GM18520 (cell line): ENCODE measurements around the gene TNRC6C.

ENCODE experiments used
- ATAC-seq: cut with Tn5 transposase; IDR thresholded peaks from one replicate; pipeline ENCODE4 v1.9.1; 2021; ENCODE audit not compliant: unreplicated experiment

The TNRC6C gene

DNA sequence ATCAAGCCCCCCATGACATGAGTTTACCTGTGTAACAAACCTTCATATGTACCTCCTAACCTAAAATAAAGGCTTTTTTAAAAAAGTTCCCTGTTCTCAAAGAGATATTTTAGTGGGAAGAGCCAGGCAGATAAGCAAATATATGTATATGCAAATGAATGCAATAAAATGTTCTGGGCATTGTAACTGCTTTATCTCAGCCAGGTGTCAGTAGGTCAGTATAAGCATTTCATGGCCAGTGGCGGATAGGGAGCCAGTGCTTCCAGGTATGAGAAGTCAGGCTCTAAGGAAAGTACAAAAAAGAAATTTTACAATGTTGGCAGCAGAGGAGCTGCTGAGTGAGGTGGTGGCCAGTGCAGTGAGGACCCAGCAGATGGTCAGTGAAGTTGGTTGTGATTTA, 53.9 kb downstream of the TNRC6C start:
- no peak for ATAC-seq

DNA sequence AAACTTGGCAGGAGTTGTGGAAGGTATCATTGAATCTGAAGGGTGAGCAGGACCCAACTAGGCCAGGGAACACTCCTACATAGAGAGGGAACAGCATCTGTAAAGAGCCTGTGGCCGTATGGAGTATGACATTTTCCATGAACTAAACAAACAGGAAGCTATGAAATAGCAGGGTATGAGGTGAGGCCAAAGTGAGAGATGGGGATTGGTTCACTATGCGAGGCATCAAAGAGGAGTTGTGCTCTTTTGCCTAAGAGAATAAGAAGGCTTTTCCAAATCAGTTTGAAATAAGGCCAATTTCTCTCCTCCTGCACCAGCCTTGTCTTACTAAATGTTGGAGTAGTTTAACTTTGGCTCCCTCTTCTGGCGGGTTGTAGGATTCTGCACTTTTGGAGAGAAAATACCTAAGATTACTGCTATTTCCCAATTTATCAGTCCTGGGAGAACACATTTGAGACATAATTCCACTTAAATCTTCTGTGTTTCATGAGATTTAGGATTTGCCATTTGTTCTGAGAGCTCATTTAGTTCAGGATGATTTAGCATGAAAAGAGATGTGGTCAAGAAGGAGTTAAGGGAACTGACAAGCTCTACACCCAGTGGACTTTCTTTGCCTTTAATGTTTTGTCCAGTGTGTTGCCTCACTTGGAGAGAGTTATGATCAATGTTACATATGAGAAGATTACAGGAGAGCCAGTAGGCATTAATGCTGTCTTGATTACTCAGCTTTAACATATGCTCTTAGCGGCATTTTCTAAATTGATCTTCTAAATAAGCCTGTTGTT, 55.4 kb downstream of the TNRC6C start:
- ATAC-seq, result no peak

DNA sequence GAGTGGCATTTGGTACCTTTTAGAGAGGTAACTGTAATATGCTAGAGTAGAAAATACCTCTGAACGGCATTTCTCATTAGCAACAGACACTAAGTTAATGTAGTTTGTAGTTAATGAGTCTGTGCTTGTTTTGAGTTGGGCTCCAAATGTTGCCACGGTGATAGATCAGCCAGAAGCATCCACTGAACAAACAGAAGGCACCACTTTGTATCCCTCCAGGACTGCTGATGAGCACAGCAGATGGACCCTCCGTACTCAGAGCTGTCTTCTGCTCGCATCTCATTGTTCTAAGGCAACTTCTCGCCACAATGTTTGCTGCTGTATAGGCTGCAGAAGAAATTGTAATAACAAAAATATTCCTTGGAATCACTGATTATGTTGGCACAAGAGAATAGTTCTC, 56.1 kb downstream of the TNRC6C start:
- ATAC-seq, result no peak

DNA sequence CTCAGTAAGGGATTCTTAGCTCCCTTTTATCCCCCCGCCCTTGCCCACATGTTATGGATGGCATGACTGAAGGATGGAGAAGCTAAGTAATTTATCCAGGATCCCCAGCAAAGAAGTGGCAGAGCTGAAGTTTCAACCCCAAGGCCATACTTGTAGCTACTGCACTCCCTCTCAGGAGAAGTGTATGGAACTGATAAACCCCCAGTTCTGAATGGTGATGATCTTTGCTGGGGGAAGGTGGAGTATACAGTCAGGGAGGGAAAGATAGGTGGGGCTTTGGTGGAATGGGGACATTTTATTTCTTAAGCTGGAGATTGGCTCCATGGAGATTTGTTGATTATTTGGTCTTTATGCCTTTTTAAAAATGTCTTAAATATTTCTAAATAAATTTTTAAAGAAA, 58.3 kb downstream of the TNRC6C start:
- ATAC-seq, result no peak

DNA sequence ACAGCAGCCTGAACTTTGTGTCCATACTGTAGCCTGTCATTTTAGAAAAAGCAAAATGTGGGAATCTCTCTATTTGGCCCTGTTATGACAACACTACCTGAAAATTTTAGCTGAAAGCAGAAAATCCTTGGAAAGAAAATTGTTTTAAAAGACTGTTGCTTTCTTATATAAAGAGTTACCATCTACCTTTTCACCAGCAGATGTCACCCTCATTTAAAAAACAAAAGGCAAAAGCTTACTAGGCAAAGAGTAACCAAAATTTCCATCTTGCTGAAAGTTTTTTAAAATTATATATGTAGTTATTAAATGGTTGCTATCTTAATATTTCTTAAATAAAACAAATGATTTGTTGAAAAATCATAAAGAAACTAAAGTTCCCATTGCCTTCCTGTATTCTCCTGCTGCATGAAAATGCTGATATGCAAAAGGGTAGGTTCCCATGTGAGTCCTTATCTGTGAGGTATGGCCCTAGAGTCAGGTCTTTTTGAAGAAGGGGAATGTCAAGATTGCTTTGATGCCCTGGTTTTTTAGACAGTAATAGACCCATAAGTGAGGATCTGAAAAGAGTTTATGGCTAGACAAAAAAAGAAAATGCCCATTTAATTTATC, 61.0 kb downstream of the TNRC6C start:
- no peak for ATAC-seq

DNA sequence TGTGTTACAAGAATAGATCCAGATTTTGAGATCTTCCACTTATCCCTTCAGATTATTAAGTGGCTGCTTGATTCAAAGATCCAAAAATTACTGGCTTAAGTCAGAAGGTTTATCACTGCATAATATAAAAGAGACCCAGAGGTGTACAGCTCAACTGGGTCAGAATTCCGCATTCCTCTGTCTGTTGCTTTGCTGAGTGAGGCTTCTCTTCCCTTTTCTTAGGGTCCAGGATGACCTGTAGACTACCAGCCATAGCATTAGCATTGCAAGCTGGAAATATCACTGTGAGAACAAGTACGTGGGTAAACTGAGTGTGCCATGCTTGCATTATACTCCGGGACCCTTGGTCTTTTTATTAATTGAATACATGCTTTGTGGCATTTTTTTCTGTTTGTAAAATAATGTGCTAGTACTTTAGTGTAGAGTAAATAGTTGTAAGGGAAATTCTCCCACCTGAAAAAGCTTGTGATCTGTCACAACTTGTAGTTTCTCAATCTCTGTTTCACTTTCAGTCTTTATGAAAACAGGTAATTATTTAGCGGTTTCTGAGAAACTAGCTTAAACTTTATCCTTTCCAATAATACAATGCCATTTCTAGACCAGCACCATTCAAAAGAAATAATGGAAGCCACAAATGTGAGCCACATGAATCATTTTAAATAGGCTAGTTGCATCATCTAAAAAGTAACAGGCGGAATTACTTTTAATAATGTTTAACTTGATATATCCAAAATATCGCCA, 61.6 kb downstream of the TNRC6C start:
- no peak for ATAC-seq

DNA sequence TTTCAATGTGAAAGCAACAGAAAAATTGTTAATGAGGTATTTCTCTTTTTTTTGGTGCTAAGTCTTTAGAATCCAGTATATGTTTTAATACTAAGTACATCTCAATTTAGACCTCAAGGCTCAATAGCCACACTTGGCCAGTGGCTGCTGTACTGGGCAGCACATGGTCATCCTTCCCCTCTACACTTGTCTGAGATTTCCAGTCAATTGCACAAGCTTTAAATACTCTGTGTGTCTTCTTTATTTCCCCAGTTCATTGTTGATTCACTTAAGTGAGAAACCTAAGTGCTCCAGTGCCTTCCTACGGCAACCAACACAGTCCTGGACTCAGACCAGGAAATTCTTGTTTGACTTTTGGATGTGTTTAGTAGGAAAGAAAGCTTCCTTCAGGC, 62.2 kb downstream of the TNRC6C start:
- ATAC-seq, result no peak

DNA sequence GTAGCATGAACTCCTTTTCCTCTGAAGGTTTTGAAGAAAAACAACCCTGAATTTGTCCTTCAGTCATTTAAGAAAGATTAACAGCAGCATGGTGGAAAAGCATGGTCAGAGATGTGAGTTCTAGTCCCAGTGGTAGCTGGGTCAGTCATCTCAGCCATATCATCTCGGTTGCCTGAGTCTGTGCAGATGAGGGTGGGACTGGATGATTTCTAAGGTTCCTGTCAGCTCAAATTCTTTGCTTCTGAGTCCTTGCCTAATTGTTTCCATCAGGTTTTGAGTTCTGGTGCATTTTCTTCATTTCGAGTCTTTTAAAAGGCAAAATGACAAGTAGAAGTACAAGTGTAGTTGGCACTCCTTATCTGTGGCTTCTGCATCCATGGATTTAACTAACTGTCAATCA, 63.9 kb downstream of the TNRC6C start:
- no peak for ATAC-seq

DNA sequence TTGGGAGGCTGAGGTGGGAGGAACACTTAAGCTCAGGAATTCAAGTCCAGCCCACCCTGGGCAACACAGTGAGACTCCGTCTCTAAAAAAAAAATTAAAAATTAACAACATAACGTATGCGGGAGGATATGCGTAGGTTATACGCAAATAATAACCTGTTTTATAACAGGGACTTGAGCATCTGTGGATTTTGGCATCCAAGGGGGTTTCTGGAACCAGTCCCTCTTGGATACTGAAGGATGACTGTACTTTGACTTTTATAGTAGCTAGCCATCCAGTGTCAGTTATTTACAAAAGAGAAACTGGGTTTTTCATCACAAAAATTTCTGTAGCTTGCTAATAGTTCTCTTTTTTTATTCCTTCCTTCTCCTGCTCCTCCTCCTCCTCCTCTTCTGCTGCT, 64.5 kb downstream of the TNRC6C start:
- ATAC-seq, result no peak

DNA sequence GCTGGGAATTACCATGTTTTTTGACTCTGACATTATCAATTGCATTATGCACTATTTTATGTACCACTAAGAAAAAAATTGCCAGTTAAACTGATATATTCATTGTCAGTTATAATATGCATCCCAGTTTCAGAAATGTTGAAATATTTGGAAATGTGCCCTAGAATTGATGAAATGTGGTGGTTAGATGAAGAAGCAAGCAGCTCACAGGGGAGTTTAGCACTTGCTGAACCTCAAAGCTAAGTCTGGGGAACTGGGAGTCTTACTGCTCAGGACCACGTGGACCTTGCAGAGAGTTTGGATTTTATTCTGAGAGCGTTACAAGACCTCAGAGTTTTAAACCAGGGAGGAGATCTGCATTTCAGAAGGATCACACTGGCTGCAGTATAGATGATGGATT, 67.9 kb downstream of the TNRC6C start:
- ATAC-seq, result no peak

DNA sequence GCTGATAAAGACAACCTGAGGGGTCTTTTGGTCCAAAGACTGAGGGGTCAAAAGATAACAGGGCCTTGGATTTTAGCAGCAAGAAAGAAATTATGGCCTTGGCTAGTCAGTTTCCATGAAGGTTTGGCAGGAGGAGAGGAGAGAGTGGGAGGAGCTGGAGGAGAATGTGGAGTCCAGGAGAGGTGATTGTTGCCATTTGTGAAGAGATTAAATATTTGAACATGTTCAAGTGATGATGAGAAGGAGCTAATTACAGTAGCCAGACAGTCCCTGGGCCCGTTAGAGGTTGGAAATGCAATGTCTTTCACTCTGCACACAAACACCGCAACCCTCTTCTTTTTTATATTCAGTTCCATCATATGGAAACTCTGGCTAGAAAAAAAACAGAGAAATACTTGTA, 68.6 kb downstream of the TNRC6C start:
- ATAC-seq, result no peak

DNA sequence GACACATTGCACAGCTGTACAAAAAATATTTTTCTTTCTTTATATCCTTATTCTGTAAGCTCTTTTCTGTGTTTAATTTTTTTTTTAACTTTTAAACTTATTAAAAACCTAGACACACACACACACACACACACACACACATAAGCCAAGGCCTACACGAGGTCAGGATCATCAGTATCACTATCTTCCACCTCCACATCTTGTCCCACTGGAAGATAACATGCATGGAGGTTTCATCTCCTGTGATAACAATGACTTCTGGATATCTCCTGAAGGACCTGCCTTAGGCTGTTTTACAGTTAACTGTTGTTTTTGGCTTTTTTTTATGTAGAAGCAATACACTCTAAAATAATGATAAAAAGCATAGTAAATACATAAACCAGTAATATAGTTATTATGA, 71.2 kb downstream of the TNRC6C start:
- no peak for ATAC-seq

DNA sequence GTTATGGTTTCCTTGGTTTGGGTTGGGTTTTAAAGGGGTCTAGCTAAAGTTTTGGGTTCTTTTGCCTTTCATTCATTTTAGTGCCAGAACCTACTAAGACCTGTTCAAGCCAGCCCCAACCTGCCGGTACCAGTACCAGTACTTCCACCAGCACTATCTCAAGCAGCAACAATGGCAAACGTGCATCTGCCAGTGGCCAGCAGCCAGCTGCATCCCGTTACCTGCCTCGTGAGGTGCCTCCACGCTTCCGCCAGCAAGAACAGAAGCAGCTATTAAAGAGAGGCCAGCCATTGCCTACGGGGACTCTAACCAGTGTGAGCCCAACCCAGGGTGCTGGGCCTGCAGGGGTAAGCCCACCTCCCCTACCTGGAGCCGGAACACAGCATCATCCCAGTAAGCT, 72.9 kb downstream of the TNRC6C start:
- no peak for ATAC-seq

DNA sequence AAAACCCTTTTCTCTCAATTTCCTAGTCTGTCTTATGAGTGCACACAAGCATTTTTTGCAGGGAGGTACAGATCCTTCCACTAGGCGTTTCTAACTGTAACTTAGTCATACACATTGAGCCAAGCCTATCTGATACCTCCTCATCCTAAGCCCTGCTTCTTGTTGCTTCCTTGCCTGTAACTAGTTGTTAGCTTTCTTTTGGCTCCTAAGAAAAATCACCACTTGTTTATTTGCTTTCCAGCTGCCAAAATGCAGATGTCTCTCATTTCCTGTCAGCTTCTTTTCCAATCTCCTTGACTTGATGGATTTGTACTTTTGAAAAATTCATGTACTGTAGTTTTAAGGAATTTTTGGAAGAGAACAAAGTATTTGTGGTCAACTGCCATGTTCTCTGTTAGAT, 73.7 kb downstream of the TNRC6C start:
- no peak for ATAC-seq

DNA sequence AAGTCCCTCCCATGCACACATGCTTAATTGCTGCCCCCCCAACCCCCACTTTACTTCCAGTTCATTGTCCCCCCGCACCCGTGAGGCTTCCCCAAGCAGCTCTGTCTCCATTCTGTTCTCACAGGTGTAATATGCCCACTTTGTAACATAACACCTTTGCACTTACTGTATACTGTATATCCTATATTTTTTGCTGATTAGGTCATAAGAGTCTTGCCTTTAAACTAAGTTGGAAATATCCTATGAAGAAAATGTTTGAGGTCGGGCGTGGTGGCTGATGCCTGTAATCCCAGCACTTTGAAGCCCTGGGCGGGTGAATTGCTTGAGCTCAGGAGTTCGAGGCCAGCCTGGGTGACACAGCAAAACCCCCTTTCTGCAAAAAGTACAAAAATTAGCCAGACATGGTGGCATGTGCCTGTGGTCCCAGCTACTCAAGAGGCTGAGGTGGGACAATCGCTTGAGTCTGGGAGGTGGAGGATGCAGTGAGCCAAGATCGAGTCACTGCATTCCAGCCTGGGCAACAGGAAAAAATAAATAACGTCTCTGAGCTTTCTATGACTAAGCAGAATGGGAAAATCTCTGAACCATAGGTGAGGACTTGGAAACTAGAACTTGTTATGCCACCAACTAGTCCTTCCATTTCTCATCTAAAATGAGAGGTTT, 76.1 kb downstream of the TNRC6C start:
- no peak for ATAC-seq

DNA sequence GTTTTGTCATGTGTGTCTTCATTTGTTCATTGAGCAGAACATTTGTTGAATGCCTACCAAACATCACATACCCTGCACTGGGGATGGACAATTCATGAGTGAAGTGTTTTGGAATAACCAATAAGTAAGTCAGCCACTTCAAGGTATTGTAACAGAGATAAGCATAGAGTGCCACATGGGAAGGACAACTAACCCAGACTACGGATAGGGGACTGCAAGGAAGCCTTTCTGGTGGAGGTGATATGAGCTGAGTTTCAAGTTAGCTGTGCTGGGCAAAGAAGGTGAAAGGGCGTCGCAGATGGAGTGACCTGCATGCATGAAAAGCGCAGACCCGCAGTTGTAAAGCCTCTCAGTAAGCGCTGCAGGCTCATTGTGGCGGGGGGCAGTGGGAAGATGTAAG, 78.8 kb downstream of the TNRC6C start:
- ATAC-seq, result no peak

DNA sequence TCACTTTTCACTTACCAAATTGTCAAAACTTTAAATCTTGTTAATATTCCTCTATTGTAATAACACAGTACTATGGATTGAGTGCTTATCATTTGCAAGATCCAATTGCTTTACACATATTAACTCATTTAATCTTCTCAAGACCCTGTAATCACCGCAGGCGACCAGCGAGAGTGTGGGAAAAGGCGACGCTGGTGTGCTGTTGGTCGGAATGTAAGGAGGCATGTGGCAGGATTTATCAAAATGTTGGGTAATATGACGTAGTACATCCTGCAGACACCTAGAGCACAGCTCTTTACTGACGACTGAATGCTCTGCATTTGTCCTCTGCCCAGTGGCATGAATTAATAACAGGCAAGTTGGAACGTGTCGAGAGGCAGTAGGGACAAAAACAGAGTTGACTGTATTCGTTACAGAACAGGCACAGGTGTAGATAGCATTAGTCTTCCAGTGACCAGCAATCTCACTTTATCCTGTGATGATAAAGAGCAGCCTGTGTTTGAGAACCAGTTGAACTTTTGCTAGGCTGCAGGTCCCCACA, 80.3 kb downstream of the TNRC6C start:
- ATAC-seq, result no peak

DNA sequence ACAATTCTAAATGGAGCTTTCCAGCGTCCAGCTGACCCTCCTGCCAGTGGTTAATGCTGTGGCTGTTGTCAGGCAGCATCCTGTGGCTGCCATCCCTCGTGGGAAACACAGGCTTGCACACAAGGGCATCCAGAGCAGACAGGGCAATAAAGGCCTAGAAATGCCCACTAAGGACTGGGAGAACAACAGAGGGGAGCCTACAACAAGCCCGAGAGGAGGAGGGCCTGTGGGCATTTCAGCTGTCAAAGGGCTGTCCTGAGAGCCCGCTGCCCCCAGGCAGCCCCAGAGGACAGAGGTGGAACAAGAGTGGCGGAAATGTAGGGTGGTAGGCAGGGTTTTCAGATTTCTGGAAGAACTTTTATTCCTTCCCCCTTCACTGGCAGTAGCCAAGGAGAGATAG, 81.1 kb downstream of the TNRC6C start:
- ATAC-seq, result no peak

DNA sequence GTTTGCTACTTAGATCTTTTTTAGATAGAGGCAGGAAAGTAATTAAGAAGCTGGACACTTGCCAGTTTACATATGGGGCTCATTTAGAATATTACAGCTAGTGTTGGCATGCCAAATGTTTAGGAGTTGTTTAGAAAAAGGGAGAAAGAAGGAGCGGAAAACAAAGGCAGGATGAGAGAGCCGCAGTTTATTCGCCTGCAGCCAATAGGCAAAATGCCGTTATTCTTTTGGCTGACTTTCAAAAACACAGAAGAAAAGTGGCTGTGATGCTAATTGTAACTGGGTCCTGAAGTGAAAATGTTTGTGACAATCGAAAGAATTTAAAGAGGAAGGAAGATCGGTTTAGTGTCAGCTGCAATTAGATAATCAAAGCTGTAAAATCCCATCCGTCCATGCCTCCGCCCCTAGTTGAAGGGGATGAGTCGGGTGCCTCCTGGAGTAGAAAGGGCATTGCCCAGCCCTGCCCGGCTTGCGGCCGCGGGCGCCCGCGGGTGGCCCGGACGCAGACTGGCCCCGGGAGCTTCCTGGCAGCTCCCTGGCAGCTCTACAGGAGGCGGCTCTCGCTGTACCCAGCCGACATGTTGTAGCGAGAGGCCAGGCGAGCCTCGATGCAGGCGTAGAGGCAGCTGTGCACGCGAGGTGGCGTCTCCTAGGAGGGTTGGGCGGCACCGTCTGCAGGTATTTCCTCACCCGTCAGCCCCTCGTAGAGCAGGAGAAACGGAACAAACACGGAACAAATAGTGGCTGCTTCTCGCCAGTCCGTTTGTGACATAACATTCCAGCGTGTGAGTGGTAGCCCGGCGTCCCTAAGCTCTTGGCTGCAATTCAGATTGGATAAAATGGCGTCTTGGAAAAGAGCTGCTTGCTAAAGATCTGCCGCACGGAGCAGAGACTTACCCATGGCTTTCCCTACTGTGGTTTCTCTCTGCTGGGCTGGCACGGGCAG, 82.2 kb downstream of the TNRC6C start:
- no peak for ATAC-seq

DNA sequence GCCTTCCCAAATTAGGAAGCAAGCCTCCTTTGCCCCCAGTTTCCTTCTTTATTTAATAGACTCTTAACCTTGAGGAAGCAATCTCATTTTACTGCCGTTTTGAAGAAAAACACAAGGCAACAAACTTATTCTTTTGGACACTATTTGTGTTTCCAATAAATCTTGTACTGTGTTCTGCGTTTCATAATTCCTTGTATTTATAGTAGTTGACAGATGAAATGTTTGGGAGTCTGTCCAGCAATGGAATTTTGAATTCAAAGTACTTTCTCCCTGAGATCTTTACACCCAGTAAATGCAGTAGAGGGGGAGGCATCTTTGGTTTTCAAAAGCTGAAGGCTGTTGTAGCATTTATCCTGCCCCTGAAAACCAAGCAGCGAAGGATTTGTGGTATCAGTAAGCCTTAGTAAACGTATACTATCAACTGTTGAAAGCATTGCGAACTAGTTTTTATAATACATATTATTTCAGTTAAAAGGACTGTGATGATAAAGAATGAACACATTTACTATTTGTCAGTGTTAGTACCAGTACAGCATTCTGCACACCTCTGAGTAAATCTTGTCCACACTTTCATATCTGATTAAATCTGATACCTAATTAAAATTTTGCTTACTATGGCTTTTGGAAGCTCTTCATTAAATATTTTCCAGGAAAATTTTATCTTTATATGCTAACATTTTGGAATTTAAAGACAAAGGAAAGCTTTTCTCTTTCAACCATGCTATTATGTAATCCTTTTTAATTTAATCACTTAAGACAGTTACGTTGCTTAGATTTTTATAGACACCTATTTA, 83.1 kb downstream of the TNRC6C start:
- no peak for ATAC-seq
